A549 (cell line): Measurements from ENCODE around the gene SMIM32. TPM values are rescaled to one million over a fixed set of nuclear protein-coding genes. Genes with fewer than 3 reads are reported as not detected.

ENCODE experiments used
- ATAC-seq, 2 experiments: fragments of 200-7000 bp in 1 of 2; fragments of >200 bp in 1 of 2; cut with Nextera tagmentation in 1 of 2; cut with Tn5 transposase in 1 of 2; 3 replicates each; pipeline versions ENCODE4 v1.8.0 to v1.9.1; 2018 to 2020; ENCODE audit warnings: mild to moderate bottlenecking in 1 of 2, moderate library complexity in 1 of 2
- CTCF ChIA-PET: fragments of 300-600 bp; sonication (Branson Sonifier 250); formaldehyde crosslinking; extraction: SDS; loops from one replicate; lab custom pipeline; 2021; ENCODE audit warnings: antibody characterized with exemption, inconsistent platforms; lab: Yijun Ruan, JAX
- POLR2A ChIA-PET: fragments of 350-600 bp; formaldehyde crosslinking; extraction: SDS; loops from one replicate; lab custom pipeline; 2021; ENCODE audit warnings: antibody characterized with exemption, inconsistent platforms; lab: Yijun Ruan, JAX
- DNase-seq, 2 experiments: peaks; one replicate each; pipeline versions ENCODE4 v3.0.0 to v3.0.0-alpha.2; 2011 to 2016; ENCODE audit warnings: low read depth in 1 of 2, low spot score in 1 of 2
- FAIRE-seq: peaks from 2 replicates; lab custom pipeline; 2011; peaks lifted over from hg19 to GRCh38; lab: Jason Lieb, UNC
- H3K27ac ChIP-seq, 2 experiments: fragments of >200 bp; sonication (Bioruptor Twin); formaldehyde crosslinking; 3 replicates each; pipeline ENCODE4 v1.5.1; 2016 to 2017
- H3K4me1 ChIP-seq: fragments of >200 bp; sonication (Bioruptor Twin); formaldehyde crosslinking; 3 replicates; pipeline ENCODE4 v1.6.1; 2016
- H3K4me2 ChIP-seq: fragments of >200 bp; sonication (Bioruptor Twin); formaldehyde crosslinking; 3 replicates; pipeline ENCODE4 v1.6.1; 2016
- H3K4me3 ChIP-seq: fragments of >200 bp; sonication (Bioruptor Twin); formaldehyde crosslinking; 3 replicates; pipeline ENCODE4 v1.5.1; 2016
- H3K9me3 ChIP-seq: fragments of >200 bp; sonication (Bioruptor Twin); formaldehyde crosslinking; 3 replicates; pipeline ENCODE4 v1.6.1; 2016
- CBX8 ChIP-seq: fragments of 200-600 bp; sonication (generic); IDR thresholded peaks from 2 replicates; pipeline ENCODE4 v1.6.1; 2016
- CHD4 ChIP-seq: fragments of 200-600 bp; sonication (generic); IDR thresholded peaks from 2 replicates; pipeline ENCODE4 v1.6.1; 2016; ENCODE audit warnings: antibody characterized with exemption, mild to moderate bottlenecking, borderline replicate concordance
- CTCF ChIP-seq: fragments of >200 bp; sonication (Bioruptor Twin); formaldehyde crosslinking; IDR thresholded peaks from 3 replicates; pipeline ENCODE4 v1.5.1; 2016
- E2F6 ChIP-seq: IDR thresholded peaks from 2 replicates; pipeline ENCODE4 v1.6.1; 2012; ENCODE audit warnings: low read depth, borderline replicate concordance
- FOSL2 ChIP-seq, 2 experiments: fragments of 450-650 bp in 1 of 2; fragments of >200 bp in 1 of 2; sonication (Bioruptor Twin) in 1 of 2; formaldehyde crosslinking; IDR thresholded peaks; 2 replicates each; pipeline versions ENCODE4 v1.5.0 to v1.6.1; 2016 to 2020; ENCODE audit warnings: mild to moderate bottlenecking in 1 of 2, moderate library complexity in 1 of 2
- GATA3 ChIP-seq: IDR thresholded peaks from 2 replicates; pipeline ENCODE4 v1.6.1; 2012; ENCODE audit warnings: borderline replicate concordance
- HDAC2 ChIP-seq: fragments of 200-600 bp; sonication (generic); IDR thresholded peaks from 2 replicates; pipeline ENCODE4 v1.6.1; 2016
- HES2 ChIP-seq: fragments of >200 bp; sonication (Bioruptor Twin); formaldehyde crosslinking; IDR thresholded peaks from 2 replicates; pipeline ENCODE4 v1.6.1; 2016
- HMGXB4 ChIP-seq: fragments of 250-450 bp; sonication (Bioruptor Pico); IDR thresholded peaks from 2 replicates; pipeline ENCODE4 v1.5.0; 2021; ENCODE audit warnings: mild to moderate bottlenecking, moderate library complexity, borderline replicate concordance
- HOXA7 ChIP-seq: fragments of 250-450 bp; sonication (Bioruptor Pico); IDR thresholded peaks from 2 replicates; pipeline ENCODE4 v1.5.0; 2020; ENCODE audit warnings: mild to moderate bottlenecking, moderate library complexity
- HOXB13 ChIP-seq: fragments of 250-450 bp; sonication (Bioruptor Pico); IDR thresholded peaks from 2 replicates; pipeline ENCODE4 v1.5.0; 2020; ENCODE audit warnings: low read depth, mild to moderate bottlenecking, moderate library complexity
- HOXB5 ChIP-seq: fragments of 250-450 bp; sonication (Bioruptor Pico); IDR thresholded peaks from 2 replicates; pipeline ENCODE4 v1.5.0; 2020; ENCODE audit warnings: mild to moderate bottlenecking, moderate library complexity
- KDM1A ChIP-seq: fragments of 200-600 bp; sonication (generic); IDR thresholded peaks from 2 replicates; pipeline ENCODE4 v1.6.1; 2016; ENCODE audit warnings: low read depth, mild to moderate bottlenecking
- NPAS2 ChIP-seq: fragments of 250-450 bp; sonication (Bioruptor Pico); IDR thresholded peaks from 2 replicates; pipeline ENCODE4 v1.8.0; 2022; ENCODE audit warnings: mild to moderate bottlenecking, moderate library complexity, borderline replicate concordance
- NR3C1 ChIP-seq: fragments of >200 bp; sonication (Bioruptor Twin); formaldehyde crosslinking; IDR thresholded peaks from 3 replicates; pipeline ENCODE4 v1.6.1; 2017
- POLR2A ChIP-seq: IDR thresholded peaks from 2 replicates; pipeline ENCODE4 v1.6.1; 2012; ENCODE audit warnings: mild to moderate bottlenecking, low read length
- POLR2AphosphoS2 ChIP-seq: conservative IDR thresholded peaks from 2 replicates; pipeline ENCODE4 v1.6.1; 2012; ENCODE audit warnings: low read length, improper control_type of control experiment, inconsistent platforms
- RARB ChIP-seq: fragments of 250-450 bp; sonication (Bioruptor Pico); IDR thresholded peaks from 2 replicates; pipeline ENCODE4 v1.8.0; 2021; ENCODE audit warnings: mild to moderate bottlenecking, moderate library complexity
- REST ChIP-seq: fragments of 200-600 bp; sonication (generic); IDR thresholded peaks from 2 replicates; pipeline ENCODE4 v1.6.1; 2016; ENCODE audit warnings: antibody characterized with exemption, mild to moderate bottlenecking, moderate library complexity
- RFX5 ChIP-seq: fragments of 450-650 bp; IDR thresholded peaks from 2 replicates; pipeline ENCODE4 v1.7.1; 2014; ENCODE audit warnings: antibody characterized with exemption, mild to moderate bottlenecking, moderate library complexity
- SMC3 ChIP-seq: fragments of >200 bp; sonication (Bioruptor Twin); formaldehyde crosslinking; IDR thresholded peaks from 3 replicates; pipeline ENCODE4 v1.6.1; 2018; ENCODE audit warnings: inconsistent platforms
- TFCP2L1 ChIP-seq: fragments of 250-450 bp; sonication (Bioruptor Pico); IDR thresholded peaks from 2 replicates; pipeline ENCODE4 v1.5.0; 2021; ENCODE audit warnings: mild to moderate bottlenecking
- ZC3H11A ChIP-seq: fragments of 450-650 bp; IDR thresholded peaks from 2 replicates; pipeline ENCODE4 v1.6.1; 2014; ENCODE audit warnings: antibody characterized with exemption, mild to moderate bottlenecking
- WGBS: methylation state at CpG from one replicate; pipeline ENCODE4 v1.1.6; 2017; ENCODE audit errors: missing lambda C conversion rate; 5-methylcytosine and 5-hydroxymethylcytosine counted together
- polyA plus RNA-seq, 4 experiments: library from polyadenylated mRNA; depleted of rRNA in 3 of 4; stranded (reverse); fragments of >200 nt; fragmentation: RNase III in 1 of 4; extraction: RNeasy Plus Mini Kit Qiagen cat#74134 plus additional on column Dnase treatment in 1 of 4; gene quantifications; 2 replicates in 3 of 4; 3 replicates in 1 of 4; pipeline ENCODE4 v1.2.3, GENCODE V29; 2011 to 2017

Gene SMIM32
- polyA plus RNA-seq, 2 of the 4 experiments (the other 2 are of a cell fraction) = not detected

- FAIRE-seq (no peak), DNase-seq (no peak), ATAC-seq (no peak)
- WGBS = 100% methylated on average over 1 of the region's 1 CpG
- Histone ChIP-seq H3K9me3 (no peaks in the 10 kb centered on the region), H3K4me1 (no peaks in the 10 kb centered on the region), H3K4me3 (no peak overlapping the region), H3K27ac (no peak overlapping the region), H3K4me2 (no peak overlapping the region)
- ChIA-PET POLR2A (no interaction called here), CTCF (interaction anchor here (0.7 to 1.5 kb wide), 5 partner anchors 8 to 334 kb away, joined by 3 to 11 read pairs (median 3); no protein-coding TSS in a partner anchor)
- TF ChIP-seq NR3C1 (no peak), HES2 (no peak), ZC3H11A (no peak), HDAC2 (no peak), POLR2AphosphoS2 (no peak), HOXB5 (CRISPR knock-in tag) (no peak), REST (no peak), POLR2A (no peak), HOXB13 (CRISPR knock-in tag) (no peak), HMGXB4 (CRISPR knock-in tag) (no peak), RFX5 (no peak), KDM1A (no peak), HOXA7 (CRISPR knock-in tag) (no peak), FOSL2 (IDR thresholded peaks at IDR 0.05) (no peak), FOSL2 (CRISPR knock-in tag; IDR thresholded peaks at IDR 0.05) (no peak), CHD4 (no peak), RARB (CRISPR knock-in tag) (no peak), E2F6 (no peak), SMC3 (no peak), NPAS2 (CRISPR knock-in tag) (no peak)
These were observed 28.7 kb downstream of the SMIM32 start for GRCh38 chr5:136164226-136164625.

- H3K4me2 ChIP-seq = no peak overlapping the region
- H3K4me1 ChIP-seq = no peaks in the 10 kb centered on the region
- H3K9me3 ChIP-seq = no peaks in the 10 kb centered on the region
- ATAC-seq (no peak), DNase-seq (no peak)
- no peak overlapping the region for H3K4me3 ChIP-seq
- POLR2A ChIA-PET = interaction anchor here (1.2 kb wide), 1 partner anchor 28 kb away, joined by 3 read pairs; no protein-coding TSS in a partner anchor
- 79% methylated on average over 4 of the region's 4 CpGs for WGBS
- H3K27ac ChIP-seq = no peak overlapping the region
- TF ChIP-seq HDAC2 (no peak), CBX8 (no peak), CTCF (no peak), GATA3 (no peak), TFCP2L1 (CRISPR knock-in tag) (no peak), RFX5 (no peak)
- TF ChIP-seq, all 56 proteins: peak for 0
- CTCF ChIA-PET = no interaction called here
- no peak for FAIRE-seq
These were observed 31.0 kb downstream of the SMIM32 start for GRCh38 chr5:136162008-136162407.
